ENCODE results near the gene MCEE.

Gene MCEE

DNA sequence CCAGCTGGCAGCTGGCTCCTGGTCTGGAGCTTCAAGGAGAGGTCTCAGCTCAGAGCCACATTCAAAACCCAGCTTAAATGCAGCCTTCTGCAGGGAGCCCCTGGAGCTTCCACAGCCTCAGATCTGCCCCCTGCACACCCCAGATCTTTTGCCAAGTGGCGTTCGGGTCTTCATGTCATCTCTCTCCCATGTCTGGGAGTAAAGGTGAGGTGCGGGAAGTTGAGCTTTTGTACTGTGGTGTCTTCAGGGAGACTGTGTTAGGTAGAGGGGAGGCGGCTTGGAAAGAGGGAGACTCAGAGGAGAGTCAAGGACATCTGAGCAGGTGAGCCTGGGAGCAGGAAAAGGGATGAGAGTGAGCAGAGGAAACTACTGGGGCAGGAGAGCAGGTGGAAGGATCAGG, 25.8 kb upstream of the MCEE start:
- TF ChIP-seq, protein P1, sequence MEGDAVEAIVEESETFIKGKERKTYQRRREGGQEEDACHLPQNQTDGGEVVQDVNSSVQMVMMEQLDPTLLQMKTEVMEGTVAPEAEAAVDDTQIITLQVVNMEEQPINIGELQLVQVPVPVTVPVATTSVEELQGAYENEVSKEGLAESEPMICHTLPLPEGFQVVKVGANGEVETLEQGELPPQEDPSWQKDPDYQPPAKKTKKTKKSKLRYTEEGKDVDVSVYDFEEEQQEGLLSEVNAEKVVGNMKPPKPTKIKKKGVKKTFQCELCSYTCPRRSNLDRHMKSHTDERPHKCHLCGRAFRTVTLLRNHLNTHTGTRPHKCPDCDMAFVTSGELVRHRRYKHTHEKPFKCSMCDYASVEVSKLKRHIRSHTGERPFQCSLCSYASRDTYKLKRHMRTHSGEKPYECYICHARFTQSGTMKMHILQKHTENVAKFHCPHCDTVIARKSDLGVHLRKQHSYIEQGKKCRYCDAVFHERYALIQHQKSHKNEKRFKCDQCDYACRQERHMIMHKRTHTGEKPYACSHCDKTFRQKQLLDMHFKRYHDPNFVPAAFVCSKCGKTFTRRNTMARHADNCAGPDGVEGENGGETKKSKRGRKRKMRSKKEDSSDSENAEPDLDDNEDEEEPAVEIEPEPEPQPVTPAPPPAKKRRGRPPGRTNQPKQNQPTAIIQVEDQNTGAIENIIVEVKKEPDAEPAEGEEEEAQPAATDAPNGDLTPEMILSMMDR (IDR thresholded peaks at IDR 0.05; ENCODE audit: low read depth, low read length) = no peak
- H3K4me3 ChIP-seq (ENCODE audit: low read depth, low read length) = no peak overlapping the region

DNA sequence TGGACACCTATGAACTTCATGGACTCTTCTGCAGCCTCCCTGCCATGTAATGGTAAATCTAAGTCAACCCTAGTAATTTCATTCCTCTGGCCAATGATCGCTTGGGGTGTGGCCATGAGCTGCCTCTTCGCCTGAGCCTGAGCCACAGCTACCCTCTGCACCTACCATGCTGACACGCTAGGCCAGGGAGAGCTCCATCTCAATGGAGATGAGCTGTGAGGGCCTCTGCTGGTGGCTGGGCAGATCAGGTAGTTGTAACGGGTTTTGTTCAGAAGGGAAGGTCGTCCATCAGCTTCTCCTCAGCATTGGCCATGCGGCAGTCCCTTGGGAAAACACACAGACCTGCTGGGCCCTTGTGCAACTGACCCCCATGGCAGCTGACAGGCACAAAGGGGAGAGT, 24.8 kb upstream of the MCEE start:
- TF ChIP-seq, protein P1 (IDR thresholded peaks at IDR 0.05; ENCODE audit: low read depth, low read length) = no peak
- no peak overlapping the region for H3K4me3 ChIP-seq (ENCODE audit: low read depth, low read length)

DNA sequence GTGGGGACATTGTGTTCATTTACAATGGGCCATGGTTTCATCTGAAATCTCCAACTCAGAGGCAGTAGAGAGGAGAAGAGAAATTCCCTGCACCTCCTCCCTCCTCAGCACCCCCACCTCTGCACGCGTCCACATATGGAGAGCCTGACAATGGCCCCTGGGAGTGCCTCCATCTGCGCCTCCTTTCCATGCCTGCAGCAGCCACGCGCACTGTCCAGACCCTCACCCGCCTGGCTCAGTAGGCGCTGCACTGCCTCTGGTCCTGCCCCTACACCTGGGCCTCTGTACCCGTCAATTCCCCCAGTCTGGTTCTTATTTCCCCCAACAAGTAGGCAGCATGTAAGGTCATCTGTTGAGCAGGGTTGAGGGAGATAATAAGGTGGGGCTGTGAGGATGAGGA, 24.2 kb upstream of the MCEE start:
- TF ChIP-seq, protein P1 (IDR thresholded peaks at IDR 0.05; ENCODE audit: low read depth, low read length) = no peak

DNA sequence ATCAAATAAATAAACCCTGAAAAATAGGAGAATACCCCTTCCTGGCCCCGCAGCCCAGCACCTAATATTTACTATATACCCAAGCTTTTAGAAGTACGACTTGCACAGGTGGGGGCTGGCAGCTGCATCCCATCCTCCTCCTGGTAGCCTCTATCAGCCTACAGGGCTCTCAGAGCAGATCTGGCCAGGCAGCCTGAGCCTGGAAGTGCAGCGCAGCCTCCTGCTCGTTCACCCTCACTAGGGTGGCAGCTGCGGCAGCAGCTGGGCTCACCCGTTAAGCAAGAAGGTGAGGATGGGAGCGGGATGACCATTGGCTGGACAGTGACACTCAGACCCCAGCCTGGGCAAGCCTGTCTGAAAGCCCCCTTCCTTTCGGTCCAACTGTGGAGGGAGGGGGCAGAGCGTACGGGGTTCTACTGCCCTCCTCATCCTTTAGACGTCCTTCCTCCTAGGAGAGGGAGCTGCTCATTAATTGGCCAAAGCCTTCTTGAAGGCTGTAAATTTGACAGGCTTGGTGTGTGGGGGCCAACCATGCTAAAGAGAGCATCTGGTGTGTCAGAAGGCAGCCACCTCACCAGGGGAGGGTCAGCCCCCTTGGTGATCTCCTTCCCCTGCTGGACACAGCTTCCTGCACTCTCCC, 23.7 kb upstream of the MCEE start:
- TF ChIP-seq, protein P1 (IDR thresholded peaks at IDR 0.05; ENCODE audit: low read depth, low read length) = no peak
- no peak overlapping the region for H3K4me3 ChIP-seq (ENCODE audit: low read depth, low read length)

More for the DNA sequence above, 24.2 kb upstream of the MCEE start:
- H3K4me3 ChIP-seq (ENCODE audit: low read depth, low read length) = no peak overlapping the region

DNA sequence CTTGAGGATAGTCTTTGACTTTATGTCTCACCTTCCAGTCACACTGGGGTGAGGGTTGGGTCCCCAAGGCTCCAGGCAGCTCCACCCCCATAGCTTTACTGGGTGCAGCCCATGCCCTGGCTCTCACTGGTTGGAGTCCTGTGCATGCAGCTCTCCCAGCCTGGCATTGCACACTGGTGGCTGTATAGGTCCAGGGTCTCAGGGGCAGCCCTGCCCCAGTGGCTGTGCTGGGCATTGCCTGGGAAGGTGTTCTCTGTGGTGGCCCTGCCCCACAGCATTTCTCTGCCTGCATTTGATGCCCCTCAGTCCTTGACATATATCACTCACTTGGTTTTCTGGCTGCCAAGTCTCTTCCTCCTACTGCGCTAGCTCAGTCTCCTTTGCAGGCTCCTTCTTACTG, 21.6 kb upstream of the MCEE start:
- TF ChIP-seq, protein P1 (IDR thresholded peaks at IDR 0.05; ENCODE audit: low read depth, low read length) = no peak
- H3K4me3 ChIP-seq (ENCODE audit: low read depth, low read length) = no peak overlapping the region

DNA sequence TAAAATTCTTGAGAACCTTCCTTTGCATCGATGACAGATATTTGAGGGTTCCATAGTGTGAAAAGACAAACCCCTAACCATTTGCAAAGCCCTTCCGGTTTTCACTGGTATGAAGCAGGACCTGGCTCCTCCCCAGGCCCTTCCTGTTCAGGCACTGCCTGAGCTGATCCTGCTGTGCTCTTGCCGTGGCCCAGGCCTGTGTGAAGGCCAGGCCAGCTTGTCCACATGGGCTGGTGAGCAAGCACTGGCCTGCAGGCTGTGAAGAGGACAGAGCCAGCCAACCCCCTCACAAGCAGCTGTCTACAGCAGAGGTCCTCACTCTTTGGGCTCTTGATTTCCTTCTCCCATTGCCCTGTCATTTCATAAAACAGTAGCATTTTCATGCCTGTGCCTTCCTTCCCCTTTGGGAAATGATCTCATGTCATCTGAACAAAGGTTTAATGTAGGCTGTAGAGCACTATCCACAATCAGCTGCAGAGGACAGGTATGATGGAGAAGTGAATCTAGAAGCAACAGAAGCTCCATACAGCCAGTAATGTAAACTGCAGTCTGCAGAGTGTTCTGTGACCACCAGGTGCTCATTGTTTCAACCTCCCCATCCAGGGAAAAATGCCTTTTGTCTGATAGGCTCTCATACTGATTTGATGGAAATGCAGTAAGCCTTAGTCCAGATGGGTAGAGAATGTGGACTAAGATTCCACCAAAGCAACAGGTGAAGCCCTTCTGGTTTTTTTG, 20.2 kb upstream of the MCEE start:
- TF ChIP-seq, protein P1 (IDR thresholded peaks at IDR 0.05; ENCODE audit: low read depth, low read length) = no peak
- no peak overlapping the region for H3K4me3 ChIP-seq (ENCODE audit: low read depth, low read length)

DNA sequence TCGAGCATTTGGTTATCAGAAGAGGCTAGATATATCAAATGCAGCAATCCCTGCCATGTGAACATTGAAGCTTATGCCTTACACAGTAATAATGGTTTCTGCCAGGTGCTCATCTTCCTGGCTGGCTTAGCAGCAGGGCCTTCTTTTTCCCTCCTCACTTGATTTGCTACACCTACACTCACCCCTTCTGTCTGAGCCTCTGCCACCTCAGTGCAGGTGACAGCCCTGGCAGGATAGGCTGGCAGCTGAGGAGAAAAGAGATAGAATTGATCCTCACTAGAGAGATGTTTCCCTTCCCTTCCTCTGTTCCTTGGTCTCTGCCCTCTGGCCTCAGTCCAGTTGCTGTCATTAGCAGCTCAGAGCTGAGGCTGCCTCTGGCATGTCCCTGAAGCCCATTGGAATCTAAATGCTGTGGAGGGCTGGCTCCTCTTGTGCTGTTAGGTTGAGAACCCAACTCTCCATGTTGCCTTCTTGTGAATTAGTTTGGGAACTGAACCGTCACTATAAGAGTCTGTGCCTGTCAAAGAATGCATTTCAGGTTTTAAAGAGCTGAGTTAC, 18.6 kb upstream of the MCEE start:
- H3K4me3 ChIP-seq (ENCODE audit: low read depth, low read length) = no peak overlapping the region
- TF ChIP-seq, protein P1 (IDR thresholded peaks at IDR 0.05; ENCODE audit: low read depth, low read length) = no peak

Data from WI38 (cell line).